H1 (cell line): ENCODE results near the gene SLC35A3. TPM values are rescaled to one million over a fixed set of nuclear protein-coding genes. Genes with fewer than 3 reads are reported as not detected.

Source experiments
- CTCF ChIA-PET: fragments of 300-600 bp; sonication (Branson Sonifier 250); formaldehyde crosslinking; loops from one replicate; lab custom pipeline; 2021; ENCODE audit not compliant: partially characterized antibody; lab: Charles Lee
- POLR2A ChIA-PET: fragments of 300-600 bp; sonication (Branson Sonifier 250); formaldehyde crosslinking; loops from one replicate; lab custom pipeline; 2021; ENCODE audit warnings: inconsistent platforms; ENCODE audit not compliant: partially characterized antibody; lab: Charles Lee
- DNase-seq, 2 experiments: peaks; one replicate each; pipeline versions ENCODE4 v3.0.0 to v3.0.0-alpha.2; 2010 to 2022; ENCODE audit warnings: low spot score in 2 of 2, low read depth in 1 of 2, mixed read lengths in 1 of 2
- FAIRE-seq: peaks from 2 replicates; lab custom pipeline; 2011; peaks lifted over from hg19 to GRCh38; lab: Jason Lieb, UNC
- H2AFZ ChIP-seq: 2 replicates; pipeline ENCODE4 v1.8.1; 2012; ENCODE audit warnings: low read length, inconsistent platforms
- H2AK5ac ChIP-seq: 2 replicates; pipeline ENCODE4 v1.6.1; 2013; ENCODE audit warnings: low read depth, low read length
- H2BK120ac ChIP-seq: replicated peaks from 2 replicates; pipeline ENCODE3; 2013; ENCODE audit warnings: low read depth, low read length, inconsistent platforms
- H2BK12ac ChIP-seq: 2 replicates; pipeline ENCODE4 v1.6.1; 2013; ENCODE audit warnings: low read depth, low read length
- H2BK15ac ChIP-seq: 2 replicates; pipeline ENCODE4 v1.6.1; 2013; ENCODE audit warnings: low read length
- H2BK20ac ChIP-seq: 2 replicates; pipeline ENCODE4 v1.6.1; 2013; ENCODE audit warnings: low read length
- H2BK5ac ChIP-seq: 2 replicates; pipeline ENCODE4 v1.6.1; 2013; ENCODE audit warnings: low read depth, low read length
- H3K14ac ChIP-seq: 2 replicates; pipeline ENCODE4 v1.6.1; 2013; ENCODE audit warnings: inconsistent platforms; ENCODE audit not compliant: insufficient read length
- H3K18ac ChIP-seq: 2 replicates; pipeline ENCODE4 v1.6.1; 2013; ENCODE audit warnings: low read length; ENCODE audit errors: extremely low read depth
- H3K23ac ChIP-seq: 2 replicates; pipeline ENCODE4 v1.6.1; 2013; ENCODE audit warnings: inconsistent platforms; ENCODE audit not compliant: insufficient read length
- H3K23me2 ChIP-seq: 2 replicates; pipeline ENCODE4 v1.6.1; 2013; ENCODE audit warnings: low read depth, low read length
- H3K27ac ChIP-seq: 2 replicates; pipeline ENCODE4 v1.6.1; 2011; ENCODE audit warnings: low read depth, low read length, inconsistent platforms
- H3K27me3 ChIP-seq, 4 experiments: replicated peaks in 1 of 4; 1 replicate in 1 of 4; 2 replicates in 3 of 4; pipeline versions ENCODE4 v1.6.1 to v1.8.1; 2011 to 2013; ENCODE audit warnings: low read length in 3 of 4, mild to moderate bottlenecking in 3 of 4, inconsistent platforms in 2 of 4, mixed read lengths in 2 of 4, moderate library complexity in 1 of 4; ENCODE audit not compliant: control insufficient read depth in 3 of 4, insufficient read depth in 3 of 4; ENCODE audit errors: extremely low read depth in 1 of 4
- H3K36me3 ChIP-seq, 4 experiments: 2 replicates each; pipeline versions ENCODE4 v1.6.1 to v1.8.1; 2011 to 2013; ENCODE audit warnings: mild to moderate bottlenecking in 4 of 4, low read length in 3 of 4, moderate library complexity in 2 of 4, control low read depth in 1 of 4, inconsistent platforms in 1 of 4; ENCODE audit not compliant: insufficient read depth in 4 of 4, control insufficient read depth in 2 of 4
- H3K4ac ChIP-seq: replicated peaks from 2 replicates; pipeline ENCODE3; 2013; ENCODE audit warnings: low read length, low read depth, mixed read lengths, inconsistent platforms; ENCODE audit not compliant: insufficient read length
- H3K4me1 ChIP-seq, 4 experiments: replicated peaks in 1 of 4; 1 replicate in 1 of 4; 2 replicates in 3 of 4; pipeline versions ENCODE4 v1.6.1 to v1.8.1; 2011 to 2013; ENCODE audit warnings: low read length in 3 of 4, inconsistent platforms in 2 of 4, mixed read lengths in 1 of 4; ENCODE audit not compliant: insufficient read depth in 4 of 4, control insufficient read depth in 3 of 4
- H3K4me2 ChIP-seq, 2 experiments: 2 replicates each; pipeline versions ENCODE4 v1.6.1 to v1.8.1; 2011 to 2013; ENCODE audit warnings: low read depth in 2 of 2, low read length in 2 of 2, control low read depth in 1 of 2, inconsistent platforms in 1 of 2, mild to moderate bottlenecking in 1 of 2; ENCODE audit not compliant: insufficient read depth in 1 of 2
- H3K4me3 ChIP-seq, 4 experiments: fragments of 200-600, 300-600 bp in 1 of 4; sonication (generic), shearing (Covaris generic), sonication (Bioruptor Twin) in 1 of 4; 2 replicates each; pipeline versions ENCODE4 v1.5.1 to v1.8.1; 2011 to 2016; ENCODE audit warnings: low read length in 4 of 4, low read depth in 3 of 4, control low read depth in 2 of 4, inconsistent platforms in 2 of 4, mild to moderate bottlenecking in 2 of 4, mixed read lengths in 1 of 4, moderate library complexity in 1 of 4; ENCODE audit not compliant: insufficient read depth in 2 of 4; ENCODE audit errors: extremely low read depth in 1 of 4
- H3K56ac ChIP-seq: replicated peaks from 2 replicates; pipeline ENCODE3; 2013; ENCODE audit warnings: low read depth, mild to moderate bottlenecking, mixed read lengths, low read length, inconsistent platforms; ENCODE audit not compliant: insufficient read length
- H3K79me1 ChIP-seq: 2 replicates; pipeline ENCODE4 v1.6.1; 2013; ENCODE audit warnings: low read depth, low read length, control low read depth
- H3K79me2 ChIP-seq, 2 experiments: 2 replicates each; pipeline versions ENCODE4 v1.6.1 to v1.8.1; 2012 to 2013; ENCODE audit warnings: low read length in 2 of 2, mild to moderate bottlenecking in 2 of 2, inconsistent platforms in 1 of 2; ENCODE audit not compliant: insufficient read depth in 2 of 2, control insufficient read depth in 1 of 2
- H3K9ac ChIP-seq, 4 experiments: replicated peaks in 1 of 4; 1 replicate in 1 of 4; 2 replicates in 3 of 4; pipeline versions ENCODE4 v1.6.1 to v1.8.1; 2011 to 2013; ENCODE audit warnings: low read depth in 3 of 4, low read length in 3 of 4, control low read depth in 2 of 4, mild to moderate bottlenecking in 2 of 4, moderate library complexity in 2 of 4, inconsistent platforms in 1 of 4; ENCODE audit errors: extremely low read depth in 1 of 4
- H3K9me3 ChIP-seq, 2 experiments: 2 replicates each; pipeline versions ENCODE4 v1.6.1 to v1.8.1; 2012 to 2013; ENCODE audit warnings: mild to moderate bottlenecking in 2 of 2, moderate library complexity in 2 of 2, control low read depth in 1 of 2, inconsistent platforms in 1 of 2, low read depth in 1 of 2, low read length in 1 of 2, mixed read lengths in 1 of 2; ENCODE audit not compliant: insufficient read depth in 2 of 2
- H4K20me1 ChIP-seq, 2 experiments: replicated peaks in 1 of 2; 2 replicates each; pipeline versions ENCODE3 to v1.8.1; 2011 to 2013; ENCODE audit warnings: inconsistent platforms in 2 of 2, low read length in 2 of 2, mild to moderate bottlenecking in 1 of 2; ENCODE audit not compliant: insufficient read depth in 2 of 2, control insufficient read depth in 1 of 2
- H4K5ac ChIP-seq: 2 replicates; pipeline ENCODE4 v1.6.1; 2013; ENCODE audit warnings: low read length, low read depth, mixed read lengths, inconsistent platforms; ENCODE audit not compliant: insufficient read length
- H4K8ac ChIP-seq: 2 replicates; pipeline ENCODE4 v1.8.0; 2013; ENCODE audit warnings: mild to moderate bottlenecking, moderate library complexity, low read length, inconsistent platforms; ENCODE audit not compliant: insufficient read depth; ENCODE audit errors: extremely low read depth
- H4K91ac ChIP-seq: replicated peaks from 2 replicates; pipeline ENCODE3; 2013; ENCODE audit warnings: low read length, mixed read lengths, inconsistent platforms; ENCODE audit not compliant: insufficient read length
- BACH1 ChIP-seq: IDR thresholded peaks from 2 replicates; pipeline ENCODE4 v1.6.1; 2012; ENCODE audit warnings: low read length, improper control_type of control experiment
- CEBPB ChIP-seq: IDR thresholded peaks from 2 replicates; pipeline ENCODE4 v1.6.1; 2012; ENCODE audit warnings: low read depth, low read length
- CHD1 ChIP-seq: IDR thresholded peaks from 2 replicates; pipeline ENCODE4 v1.6.1; 2012; ENCODE audit warnings: low read depth, low read length, improper control_type of control experiment
- CREB1 ChIP-seq: IDR thresholded peaks from 2 replicates; pipeline ENCODE4 v1.6.1; 2012; ENCODE audit warnings: inconsistent platforms
- GABPA ChIP-seq: IDR thresholded peaks from 2 replicates; pipeline ENCODE4 v1.6.1; 2011; ENCODE audit warnings: mild to moderate bottlenecking, low read length, moderate library complexity, borderline replicate concordance; ENCODE audit not compliant: insufficient read depth
- GTF2F1 ChIP-seq: IDR thresholded peaks from 2 replicates; pipeline ENCODE4 v1.6.1; 2012; ENCODE audit warnings: low read depth, low read length, improper control_type of control experiment, borderline replicate concordance
- JUND ChIP-seq: IDR thresholded peaks from 2 replicates; pipeline ENCODE4 v1.6.1; 2011; ENCODE audit warnings: mild to moderate bottlenecking, improper control_type of control experiment, low read length
- KDM5A ChIP-seq: fragments of 200-600 bp; IDR thresholded peaks from 2 replicates; pipeline ENCODE4 v1.7.1; 2012; ENCODE audit warnings: mild to moderate bottlenecking, low read length, inconsistent platforms, mixed read lengths
- NANOG ChIP-seq: IDR thresholded peaks from 2 replicates; pipeline ENCODE4 v1.6.1; 2011; ENCODE audit warnings: low read length, low read depth, mild to moderate bottlenecking, inconsistent platforms; ENCODE audit not compliant: insufficient read depth, poor library complexity, severe bottlenecking
- POU5F1 ChIP-seq: IDR thresholded peaks from 2 replicates; pipeline ENCODE4 v1.6.1; 2011; ENCODE audit warnings: low read depth, mild to moderate bottlenecking, low read length, moderate library complexity
- RAD21 ChIP-seq, 2 experiments: IDR thresholded peaks in 1 of 2; conservative IDR thresholded peaks in 1 of 2; 2 replicates each; pipeline ENCODE4 v1.6.1; 2011; ENCODE audit warnings: low read depth in 2 of 2, low read length in 2 of 2, improper control_type of control experiment in 1 of 2, inconsistent platforms in 1 of 2, mild to moderate bottlenecking in 1 of 2, moderate library complexity in 1 of 2
- SAP30 ChIP-seq: fragments of 300-600 bp; sonication (generic); IDR thresholded peaks from 2 replicates; pipeline ENCODE4 v1.7.1; 2012; ENCODE audit warnings: low read length, moderate library complexity, mild to moderate bottlenecking, inconsistent platforms; ENCODE audit not compliant: insufficient read depth, insufficient replicate concordance
- SIRT6 ChIP-seq: IDR thresholded peaks from one replicate; pipeline ENCODE4 v1.7.1; 2012; ENCODE audit warnings: low read length, inconsistent platforms
- TBP ChIP-seq: IDR thresholded peaks from 2 replicates; pipeline ENCODE4 v1.6.1; 2011; ENCODE audit warnings: low read depth, low read length, improper control_type of control experiment
- polyA plus RNA-seq, 7 experiments: library from polyadenylated mRNA; depleted of rRNA in 3 of 7; stranded (reverse) in 5 of 7; unstranded in 2 of 7; fragments of >200 nt in 5 of 7; fragments of 200-250 nt in 2 of 7; gene quantifications; 1 replicate in 5 of 7; 2 replicates in 1 of 7; 4 replicates in 1 of 7; pipeline versions ENCODE4 v1.2.1 to v1.2.3, GENCODE V29; 2011 to 2013; ENCODE audit warnings: missing spikeins in 2 of 7, mixed read lengths in 2 of 7
- total RNA-seq: library from RNA; stranded (reverse); fragmentation: NEBNext Ultra II Directional; extraction: Animal tissue kit (Norgen Biotek cat#: 25700); gene quantifications from 2 replicates; pipeline ENCODE4 v1.2.1, GENCODE V29; 2021

SLC35A3 gene
- total and polyA plus RNA-seq, 2 of the 8 experiments (the other 6 are each of a cell fraction or from before 2014, with no cell fraction given) = 3.0 to 13.8 TPM

- TF ChIP-seq GABPA = no peak
Observed at GRCh38 chr1:100076319-100076718, 106.5 kb downstream of the SLC35A3 start (continued).

DNA sequence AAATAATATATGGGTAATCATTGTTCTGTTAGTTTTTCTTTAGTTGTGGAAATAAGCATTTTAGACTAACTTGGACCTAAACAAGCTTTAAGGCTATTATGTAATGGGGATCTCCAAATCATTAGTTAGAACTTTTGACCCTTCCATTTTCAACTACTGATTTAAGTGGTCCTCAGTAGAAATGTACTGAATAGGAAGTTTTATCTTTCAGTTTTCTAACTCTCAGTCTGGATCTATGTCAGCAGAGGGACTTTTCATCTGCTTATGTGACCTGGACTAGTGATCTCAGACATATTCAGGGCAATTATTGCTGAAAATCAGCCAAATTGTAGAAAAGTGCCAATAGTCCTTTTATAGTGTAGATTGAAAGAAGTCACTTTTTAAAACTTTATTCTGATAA is 106.9 kb downstream of the SLC35A3 start:
- Histone ChIP-seq H3K79me2 (no peaks in the 10 kb centered on the region), H3K9ac (no peak overlapping the region), H3K4me3 (no peak overlapping the region), H2BK120ac (no peak overlapping the region), H2BK15ac (no peak overlapping the region), H3K23me2 (no peaks in the 10 kb centered on the region), H3K79me1 (no peaks in the 10 kb centered on the region), H3K4me1 (no peaks in the 10 kb centered on the region; a peak in 1 of 7 replicates), H3K18ac (no peak overlapping the region), H3K56ac (no peak overlapping the region), H3K36me3 (peaks cover 0 to 53% (median 27%) of the 10 kb centered on the region in 4 experiments; a peak in 6 of 8 replicates), H2BK20ac (no peak overlapping the region), H4K8ac (no peak overlapping the region), H4K5ac (no peak overlapping the region), H4K20me1 (peaks cover 0 to 4% of the 10 kb centered on the region in 2 experiments), H3K9me3 (no peaks in the 10 kb centered on the region), H3K4me2 (no peak overlapping the region), H3K14ac (no peak overlapping the region), H2AK5ac (no peak overlapping the region), H2BK5ac (no peak overlapping the region), H3K23ac (no peak overlapping the region), H3K27ac (no peak overlapping the region), H2AFZ (no peak overlapping the region), H3K4ac (no peak overlapping the region), H4K91ac (no peak overlapping the region), H2BK12ac (no peak overlapping the region), H3K27me3 (no peaks in the 10 kb centered on the region)
- POLR2A ChIA-PET = interaction anchor here (1.6 kb wide), 1 partner anchor 9 kb away, joined by 3 read pairs; no protein-coding TSS in a partner anchor
- DNase-seq (no peak), FAIRE-seq (no peak)
- no peak for TF ChIP-seq SIRT6
- TF ChIP-seq SAP30 = no peak
- TF ChIP-seq KDM5A = no peak
- no peak for TF ChIP-seq TBP
- TF ChIP-seq POU5F1 = no peak
- TF ChIP-seq BACH1 = no peak
- TF ChIP-seq CEBPB = no peak
- TF ChIP-seq CHD1 = no peak
- TF ChIP-seq GTF2F1 = no peak
- no peak for TF ChIP-seq JUND
- no peak for TF ChIP-seq CREB1
- TF ChIP-seq NANOG = no peak
- TF ChIP-seq RAD21 (IDR thresholded peaks at IDR 0.05 in 1 of 2, conservative IDR thresholded peaks at IDR 0.05 in 1 of 2; ENCODE audit: low read depth in 2 of 2, low read length in 2 of 2) = no peak
- no peak for TF ChIP-seq GABPA
- CTCF ChIA-PET = interaction anchor here (0.8 kb wide), 2 partner anchors 11 to 17 kb away, joined by 3 to 4 read pairs; no protein-coding TSS in a partner anchor
